OCI-LY1 (cell line): ENCODE measurements around the gene ZNF438.

ENCODE experiments used
- CTCF ChIP-seq: fragments of 200-600 bp; sonication (generic), shearing (Covaris generic); IDR thresholded peaks from 2 replicates; pipeline ENCODE4 v1.5.1; 2017; ENCODE audit warnings: mild to moderate bottlenecking, antibody characterized with exemption, low read length, moderate library complexity, mixed read lengths
- EZH2 ChIP-seq: fragments of 200-600 bp; sonication (generic), shearing (Covaris generic); IDR thresholded peaks from 2 replicates; pipeline ENCODE4 v1.8.0; 2017; ENCODE audit warnings: borderline replicate concordance, mixed run types, mild to moderate bottlenecking, antibody characterized with exemption, low read length, moderate library complexity, mixed read lengths

GRCh38 chr10:31070025-31070424 is 38.4 kb upstream of the ZNF438 start:
- TF ChIP-seq CTCF, result no peak
- TF ChIP-seq EZH2, result no peak
